OCI-LY3 (cell line): Measurements from ENCODE around the gene FBXO11.

Experiments used
- H2AFZ ChIP-seq: fragments of 200-600, 300-600 bp; shearing (Covaris generic); 2 replicates; pipeline ENCODE4 v1.6.0; 2014; ENCODE audit warnings: antibody characterized with exemption, low read depth, low read length
- H3K27ac ChIP-seq: fragments of 200-600, 300-600 bp; sonication (generic); 2 replicates; pipeline ENCODE4 v1.5.1; 2014; ENCODE audit warnings: mild to moderate bottlenecking, low read length, moderate library complexity, mixed read lengths
- H3K27me3 ChIP-seq: fragments of 200-600, 300-600 bp; sonication (generic); 2 replicates; pipeline ENCODE4 v1.6.1; 2014; ENCODE audit warnings: low read depth, low read length, mixed read lengths
- H3K36me3 ChIP-seq: fragments of 200-600, 300-600 bp; sonication (generic); replicated peaks from 2 replicates; pipeline ENCODE3; 2014; ENCODE audit warnings: low read depth, low read length, mixed read lengths
- H3K4me1 ChIP-seq: fragments of 300-600, 200-600 bp; sonication (generic); 2 replicates; pipeline ENCODE4 v1.6.1; 2014; ENCODE audit warnings: low read length, mixed read lengths
- H3K4me2 ChIP-seq: fragments of 200-600, 300-600 bp; sonication (generic); 2 replicates; pipeline ENCODE4 v1.6.1; 2014; ENCODE audit warnings: low read length, mixed read lengths
- H3K4me3 ChIP-seq: fragments of 300-600, 200-600 bp; sonication (generic); 2 replicates; pipeline ENCODE4 v1.5.1; 2014; ENCODE audit warnings: antibody characterized with exemption, mild to moderate bottlenecking, low read length, moderate library complexity
- H3K79me2 ChIP-seq: fragments of 300-600, 200-600 bp; shearing (Covaris generic); 2 replicates; pipeline ENCODE4 v1.6.1; 2014; ENCODE audit warnings: mild to moderate bottlenecking, low read length, mixed read lengths
- H3K9ac ChIP-seq: fragments of 300-600, 200-600 bp; shearing (Covaris generic); 2 replicates; pipeline ENCODE4 v1.6.0; 2014; ENCODE audit warnings: mild to moderate bottlenecking, low read length, moderate library complexity
- H3K9me3 ChIP-seq: fragments of 200-600, 300-600 bp; shearing (Covaris generic); 2 replicates; pipeline ENCODE4 v1.6.1; 2014; ENCODE audit warnings: low read length, mixed read lengths; ENCODE audit not compliant: insufficient read depth
- H4K20me1 ChIP-seq: fragments of 200-600, 300-600 bp; sonication (generic); 2 replicates; pipeline ENCODE4 v1.6.1; 2016; ENCODE audit warnings: low read length, mixed read lengths; ENCODE audit not compliant: insufficient read depth
- CTCF ChIP-seq: fragments of 200-600, 300-600 bp; sonication (generic); IDR thresholded peaks from 2 replicates; pipeline ENCODE4 v1.5.1; 2014; ENCODE audit warnings: antibody characterized with exemption, low read length, low read depth
- EZH2phosphoT487 ChIP-seq: fragments of 200-600 bp; shearing (Covaris generic); IDR thresholded peaks from 2 replicates; pipeline ENCODE4 v1.6.1; 2018; ENCODE audit warnings: antibody characterized with exemption, mixed run types, low read depth

Gene FBXO11

GRCh38 chr2:47779426-47779790, 126.9 kb downstream of the FBXO11 start:
- H3K4me2 ChIP-seq: no peak overlapping the region
- no peak overlapping the region for H3K4me3 ChIP-seq
- H3K27ac ChIP-seq: no peak overlapping the region
- H2AFZ ChIP-seq: no peak overlapping the region
- H3K9ac ChIP-seq: no peak overlapping the region
- peaks cover 6% of the 10 kb centered on the region for H4K20me1 ChIP-seq
- H3K79me2 ChIP-seq: peaks cover 14% of the 10 kb centered on the region
- no peaks in the 10 kb centered on the region for H3K9me3 ChIP-seq
- no peak for TF ChIP-seq CTCF
- TF ChIP-seq EZH2phosphoT487: no peak
- H3K36me3 ChIP-seq: no peaks in the 10 kb centered on the region
- H3K4me1 ChIP-seq: peaks cover 8% of the 10 kb centered on the region
- no peaks in the 10 kb centered on the region for H3K27me3 ChIP-seq

GRCh38 chr2:47778698-47779425, 127.4 kb downstream of the FBXO11 start:
- Histone ChIP-seq H3K27me3 (no peaks in the 10 kb centered on the region), H3K9ac (no peak overlapping the region), H3K9me3 (no peaks in the 10 kb centered on the region), H3K27ac (no peak overlapping the region), H4K20me1 (peaks cover under 1% of the 10 kb centered on the region; the same call in 1 of the 2 replicates), H3K4me2 (no peak overlapping the region), H3K4me1 (peaks cover 4% of the 10 kb centered on the region), H3K4me3 (no peak overlapping the region), H2AFZ (no peak overlapping the region), H3K79me2 (peaks cover 8% of the 10 kb centered on the region), H3K36me3 (no peaks in the 10 kb centered on the region)
- TF ChIP-seq EZH2phosphoT487 (no peak), CTCF (no peak)

- H4K20me1 ChIP-seq: no peaks in the 10 kb centered on the region
- no peaks in the 10 kb centered on the region for H3K79me2 ChIP-seq
- no peaks in the 10 kb centered on the region for H3K27me3 ChIP-seq
- no peaks in the 10 kb centered on the region for H3K36me3 ChIP-seq
- H3K9me3 ChIP-seq: no peaks in the 10 kb centered on the region
- no peak overlapping the region for H2AFZ ChIP-seq
- no peak overlapping the region for H3K4me2 ChIP-seq
- H3K4me3 ChIP-seq: no peak overlapping the region
- no peak overlapping the region for H3K9ac ChIP-seq
- TF ChIP-seq EZH2phosphoT487: no peak
- no peak for TF ChIP-seq CTCF
- H3K4me1 ChIP-seq: peaks cover 4% of the 10 kb centered on the region
- no peak overlapping the region for H3K27ac ChIP-seq
Measured at GRCh38 chr2:47777277-47777937, 128.9 kb downstream of the FBXO11 start.

GRCh38 chr2:47774567-47774966, 131.7 kb downstream of the FBXO11 start:
- no peak overlapping the region for H3K27ac ChIP-seq
- no peak overlapping the region for H2AFZ ChIP-seq
- no peaks in the 10 kb centered on the region for H4K20me1 ChIP-seq
- H3K27me3 ChIP-seq: no peaks in the 10 kb centered on the region
- H3K9ac ChIP-seq: no peak overlapping the region
- no peaks in the 10 kb centered on the region for H3K9me3 ChIP-seq
- no peak overlapping the region for H3K4me3 ChIP-seq
- no peaks in the 10 kb centered on the region for H3K79me2 ChIP-seq
- TF ChIP-seq EZH2phosphoT487 (no peak), CTCF (no peak)
- H3K4me2 ChIP-seq: no peak overlapping the region
- no peaks in the 10 kb centered on the region for H3K36me3 ChIP-seq
- H3K4me1 ChIP-seq: no peaks in the 10 kb centered on the region
